HG03280 (cell line): ENCODE measurements around the gene TCERG1L.
"Not testable (repeated sequence)": the region's sequence is repeated elsewhere in the genome, so short reads cannot be mapped to it uniquely, and the experiment has no call there.

Experiments used
- ATAC-seq: cut with Tn5 transposase; IDR thresholded peaks from one replicate; pipeline ENCODE4 v1.9.1; 2021; ENCODE audit warnings: mild to moderate bottlenecking, moderate library complexity; ENCODE audit not compliant: unreplicated experiment

Gene TCERG1L, protein sequence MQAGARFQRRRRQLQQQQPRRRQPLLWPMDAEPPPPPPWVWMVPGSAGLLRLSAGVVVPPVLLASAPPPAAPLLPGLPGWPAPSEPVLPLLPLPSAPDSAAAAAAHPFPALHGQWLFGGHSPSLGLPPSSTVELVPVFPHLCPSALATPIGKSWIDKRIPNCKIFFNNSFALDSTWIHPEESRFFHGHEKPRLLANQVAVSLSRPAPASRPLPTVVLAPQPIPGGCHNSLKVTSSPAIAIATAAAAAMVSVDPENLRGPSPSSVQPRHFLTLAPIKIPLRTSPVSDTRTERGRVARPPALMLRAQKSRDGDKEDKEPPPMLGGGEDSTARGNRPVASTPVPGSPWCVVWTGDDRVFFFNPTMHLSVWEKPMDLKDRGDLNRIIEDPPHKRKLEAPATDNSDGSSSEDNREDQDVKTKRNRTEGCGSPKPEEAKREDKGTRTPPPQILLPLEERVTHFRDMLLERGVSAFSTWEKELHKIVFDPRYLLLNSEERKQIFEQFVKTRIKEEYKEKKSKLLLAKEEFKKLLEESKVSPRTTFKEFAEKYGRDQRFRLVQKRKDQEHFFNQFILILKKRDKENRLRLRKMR

DNA sequence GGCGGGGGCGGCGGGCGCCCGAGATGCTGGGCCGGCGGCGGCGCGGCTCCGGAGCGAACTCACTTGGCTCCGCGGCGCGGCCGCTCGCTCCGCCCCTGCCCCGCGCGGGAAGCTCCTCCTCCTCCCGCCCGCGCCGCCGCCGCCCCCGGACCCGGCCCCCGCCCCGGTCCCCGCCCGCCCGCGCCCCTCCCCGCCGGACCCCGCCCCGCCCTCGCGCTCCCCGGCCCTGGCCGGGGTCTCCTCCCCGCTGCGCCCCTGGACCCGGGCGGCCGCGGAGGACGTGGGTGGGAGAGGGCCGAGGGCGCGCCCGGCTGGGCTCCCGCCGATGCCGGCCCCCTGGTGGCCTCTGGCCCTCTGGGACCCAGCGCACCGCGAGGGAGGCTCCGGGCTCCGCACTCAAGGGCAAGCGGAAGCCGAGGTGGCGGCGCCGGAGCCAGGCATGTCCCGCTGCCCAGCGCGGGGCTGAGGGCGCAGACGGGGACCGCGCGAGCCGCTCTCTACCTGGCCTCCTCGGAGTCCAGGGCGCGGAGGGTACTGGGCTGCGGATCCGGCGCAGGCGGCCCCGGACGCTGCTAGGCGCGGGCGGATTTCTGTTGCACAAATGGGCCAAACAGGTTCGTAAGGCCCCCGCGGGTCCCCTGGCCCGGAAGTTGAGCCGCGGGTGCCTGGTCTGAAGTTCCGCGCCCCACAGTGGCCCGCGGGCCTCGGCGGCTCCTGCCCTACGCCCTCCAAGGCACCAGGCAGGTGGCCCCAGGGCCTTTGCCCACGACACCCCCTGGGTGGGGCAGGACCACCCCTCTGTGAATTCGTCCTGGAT, at the start of gene TCERG1L:
Gene TCERG1L, minus strand, starts transcription at position 61 of the 817 bp plus-strand sequence. CDS start 86 bp downstream, outside the sequence.
- ATAC-seq: no peak

DNA sequence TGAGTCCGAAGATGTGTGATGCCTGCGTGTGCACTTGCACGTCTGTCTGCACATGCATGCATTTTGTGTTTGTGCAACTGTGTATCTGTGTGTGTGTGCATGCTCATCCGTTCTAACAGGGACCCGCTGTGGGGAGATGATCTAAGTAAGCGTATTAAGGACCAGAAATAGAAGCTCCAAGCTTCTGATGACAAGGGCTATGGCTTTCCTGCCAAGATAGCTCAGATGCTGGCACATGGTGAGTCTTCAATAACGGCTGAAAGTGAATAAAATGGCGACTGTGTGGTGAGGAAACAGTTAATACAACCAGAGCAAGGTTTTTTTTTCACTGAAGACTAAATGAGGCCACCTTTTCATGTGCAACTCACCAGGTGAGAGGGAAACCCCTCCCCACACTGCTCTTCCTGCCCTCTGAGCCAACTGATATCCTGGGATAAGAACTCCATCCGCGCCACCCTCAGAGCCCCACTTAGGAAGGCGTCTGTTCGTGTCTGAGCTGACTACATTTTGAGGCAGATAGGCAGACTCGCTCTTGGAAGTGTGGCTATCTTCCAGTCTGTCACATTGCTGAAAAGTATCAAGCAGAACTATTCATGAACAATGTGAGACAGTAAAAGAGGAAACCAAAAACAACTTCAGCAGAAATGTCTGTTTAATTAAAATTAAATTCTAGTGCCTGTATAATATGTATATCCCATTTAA, 47.4 kb upstream of the TCERG1L start:
- no peak for ATAC-seq

DNA sequence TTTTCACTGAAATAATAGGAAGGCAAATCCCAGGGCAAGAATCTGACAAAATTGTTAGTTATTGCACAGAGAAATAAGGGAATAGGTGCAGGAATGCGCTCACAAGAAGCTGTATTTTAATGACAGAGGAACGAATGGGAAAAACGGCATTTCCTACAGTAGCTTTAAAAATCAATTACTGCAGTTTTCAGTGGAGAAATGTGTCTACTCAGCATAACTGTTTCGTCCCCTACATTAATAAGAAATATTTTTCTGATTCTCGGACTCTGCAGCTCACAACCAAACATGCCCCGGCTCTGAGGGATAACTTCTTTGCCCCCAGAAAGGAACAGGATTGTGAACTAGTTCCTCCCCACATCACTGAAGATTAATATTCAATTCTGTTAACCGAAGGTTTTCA, 44.9 kb upstream of the TCERG1L start:
- ATAC-seq: no peak

DNA sequence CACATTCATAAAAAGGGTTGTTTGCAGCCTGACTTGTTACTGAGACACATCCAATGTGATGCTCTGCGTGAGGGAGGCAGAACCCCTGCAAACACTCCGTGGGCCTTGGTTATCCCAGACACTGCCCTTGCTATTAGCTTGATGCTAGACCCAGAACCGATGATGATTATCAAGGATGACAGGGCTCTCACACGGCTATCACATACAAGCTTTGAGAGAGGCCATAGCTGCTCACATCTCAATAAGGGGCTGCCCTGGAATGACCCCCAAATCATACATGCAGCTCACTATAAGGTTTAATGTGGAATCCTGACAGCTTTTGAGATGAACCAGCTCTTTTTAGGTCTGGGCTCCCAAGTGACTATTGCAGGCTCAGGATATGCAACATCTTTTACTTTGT, 44.4 kb upstream of the TCERG1L start:
- ATAC-seq: no peak

DNA sequence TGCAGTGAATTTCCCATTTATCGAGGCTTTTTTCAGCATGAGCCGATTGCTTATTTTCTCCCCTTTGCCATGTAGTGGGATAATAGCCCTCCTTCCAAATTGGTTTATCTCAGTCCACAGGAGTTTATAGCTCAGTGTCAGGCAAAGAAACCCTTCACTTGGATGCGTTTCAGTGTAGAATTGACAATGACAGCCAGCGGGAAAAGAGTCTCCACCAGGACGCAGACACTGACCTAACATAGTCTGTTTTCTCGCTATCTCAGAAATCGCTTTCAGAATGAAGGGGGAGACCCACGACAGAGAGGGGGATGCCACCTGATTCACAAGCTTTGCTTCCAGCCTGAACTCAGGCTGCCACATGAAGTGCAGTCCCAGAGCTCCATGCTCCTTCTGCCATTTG, 43.5 kb upstream of the TCERG1L start:
- ATAC-seq: no peak

DNA sequence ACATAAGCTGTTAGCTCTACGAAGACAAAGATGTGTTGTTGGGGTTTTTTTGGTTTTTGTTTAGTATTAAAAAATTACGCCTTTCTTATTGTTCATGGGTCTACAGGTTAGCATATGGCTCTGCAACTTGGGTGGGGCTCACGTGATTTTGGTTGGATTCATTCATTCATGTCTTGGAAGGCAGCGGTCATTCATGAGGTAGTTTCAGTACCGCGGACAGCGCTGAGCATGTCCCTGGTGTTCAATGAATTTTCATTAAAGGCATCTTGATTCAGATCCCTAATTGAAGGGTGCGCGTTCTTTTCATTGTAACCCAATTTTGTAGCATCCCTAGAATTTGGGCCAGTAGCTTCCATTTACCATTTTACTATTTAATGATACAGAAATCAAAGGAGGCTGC, 42.9 kb upstream of the TCERG1L start:
- ATAC-seq: no peak

DNA sequence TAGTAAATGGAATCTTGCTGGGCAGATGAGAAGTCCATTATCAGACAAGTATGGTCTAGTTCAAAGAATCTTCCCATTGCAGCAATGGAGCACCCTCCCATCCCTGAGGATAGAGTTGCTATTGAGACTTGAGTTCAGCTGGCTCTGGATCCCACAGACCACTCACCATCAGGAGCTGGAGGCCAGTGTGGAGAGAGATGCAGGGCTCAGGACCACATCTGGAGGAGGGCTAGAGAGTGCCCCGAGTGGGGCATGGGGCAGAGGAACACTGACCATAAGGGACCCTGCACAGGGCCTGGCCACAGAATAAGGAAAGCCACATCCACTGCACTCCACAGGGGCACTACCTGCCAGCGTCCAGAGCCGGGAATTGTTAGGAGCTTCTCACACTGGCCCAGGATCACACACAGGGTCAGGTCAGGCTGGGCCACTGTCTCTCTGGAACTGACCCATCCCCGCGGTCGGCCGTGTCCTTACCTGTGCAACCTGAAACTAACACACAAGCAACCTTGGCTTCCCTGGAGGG, 41.3 kb upstream of the TCERG1L start:
- no peak for ATAC-seq

DNA sequence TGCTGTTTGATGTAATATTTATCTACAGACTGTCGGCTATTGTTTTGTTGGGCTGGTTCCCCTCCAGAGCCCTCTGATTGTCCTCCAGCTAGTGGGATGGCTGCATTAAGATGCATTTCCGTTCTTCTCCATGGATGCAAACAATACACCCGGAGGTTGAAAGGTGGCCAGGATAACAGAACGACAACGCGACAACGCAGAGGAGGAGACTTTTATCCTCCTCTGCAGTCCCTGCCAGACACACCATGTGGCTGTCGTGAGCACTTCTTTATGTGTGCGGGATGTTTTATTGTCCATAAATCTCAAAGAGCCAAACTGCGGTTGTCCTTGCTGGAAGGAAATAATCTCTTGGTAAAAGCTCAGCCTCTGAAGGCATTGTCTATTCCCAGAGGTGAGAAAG, 39.1 kb upstream of the TCERG1L start:
- no peak for ATAC-seq

DNA sequence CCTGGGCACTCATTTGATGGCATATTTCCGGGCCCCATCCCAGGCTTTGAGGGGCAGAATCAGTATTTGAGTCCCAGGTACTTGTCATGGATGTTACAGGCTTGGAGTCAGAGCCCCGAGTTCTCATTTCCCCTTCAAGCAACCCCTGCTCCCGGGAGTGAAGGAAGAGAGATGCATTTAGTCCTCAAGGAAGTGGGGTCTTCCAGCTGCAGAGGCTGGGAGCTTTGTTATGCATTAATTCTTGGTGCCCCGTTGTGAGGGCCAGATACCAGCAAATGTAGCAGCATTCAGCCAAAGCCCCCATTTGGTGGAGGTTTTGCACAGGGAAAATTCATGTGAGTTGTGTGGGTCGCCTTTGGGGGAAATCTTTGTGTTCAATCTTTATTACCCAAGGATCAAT, 38.7 kb upstream of the TCERG1L start:
- no peak for ATAC-seq

DNA sequence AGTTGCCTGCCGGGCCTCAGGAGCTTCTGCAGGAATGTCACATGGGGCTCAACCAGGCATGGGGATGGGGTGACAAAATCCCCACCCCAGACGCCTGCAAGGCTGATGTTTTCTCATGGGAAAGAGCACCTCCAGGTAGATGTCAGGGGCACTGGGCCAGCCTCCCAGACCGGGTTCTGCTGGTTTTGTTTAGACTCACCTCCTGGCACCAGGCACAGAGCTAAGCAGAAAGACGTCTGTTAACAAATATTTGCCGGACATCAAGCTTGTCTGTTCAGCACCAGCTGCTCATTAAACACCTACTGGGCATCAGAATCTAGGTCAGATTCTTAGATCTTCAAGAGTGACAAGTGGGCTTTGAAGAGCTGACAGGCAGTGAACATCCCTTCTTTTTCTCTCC, 34.9 kb upstream of the TCERG1L start:
- ATAC-seq: no peak

DNA sequence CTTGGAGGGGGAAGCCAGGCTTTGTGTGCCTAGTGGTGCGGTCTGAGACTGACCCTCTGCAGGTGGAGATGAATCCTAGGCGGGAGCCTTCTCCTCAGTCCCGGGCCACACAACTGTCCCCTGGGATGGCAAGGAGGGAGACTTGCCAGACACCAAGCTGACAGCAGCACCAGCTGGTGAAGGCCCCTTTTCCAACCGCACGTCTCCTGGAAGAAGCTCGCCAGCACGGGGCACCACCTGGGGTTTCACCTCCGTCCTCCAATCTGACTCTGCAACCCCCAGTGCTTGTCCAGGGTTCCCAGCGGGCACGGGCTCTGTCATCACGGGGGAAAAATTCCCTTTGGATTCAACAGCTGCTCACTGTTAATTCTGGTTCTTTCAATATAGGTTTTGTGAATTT, 34.2 kb upstream of the TCERG1L start:
- no peak for ATAC-seq

DNA sequence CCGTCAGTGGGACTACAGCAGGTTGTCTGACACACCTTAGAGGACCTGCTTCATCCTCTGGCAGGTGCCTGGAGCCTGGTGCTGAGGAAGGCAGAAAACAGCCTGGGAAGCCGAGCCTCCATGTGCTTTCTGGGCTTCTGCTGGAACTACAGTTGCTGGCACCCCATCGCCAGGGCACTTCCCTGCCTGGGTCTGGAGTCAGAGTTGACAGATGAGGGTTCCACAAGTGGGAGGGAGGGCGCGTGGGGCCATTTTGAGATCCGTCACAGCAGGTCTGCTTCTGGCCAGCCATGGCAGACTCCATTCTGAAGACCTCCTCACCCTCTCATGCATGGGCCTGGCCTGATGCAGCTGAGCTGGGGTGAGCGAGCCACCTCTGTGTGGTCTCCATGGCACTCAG, 33.2 kb upstream of the TCERG1L start:
- no peak for ATAC-seq

DNA sequence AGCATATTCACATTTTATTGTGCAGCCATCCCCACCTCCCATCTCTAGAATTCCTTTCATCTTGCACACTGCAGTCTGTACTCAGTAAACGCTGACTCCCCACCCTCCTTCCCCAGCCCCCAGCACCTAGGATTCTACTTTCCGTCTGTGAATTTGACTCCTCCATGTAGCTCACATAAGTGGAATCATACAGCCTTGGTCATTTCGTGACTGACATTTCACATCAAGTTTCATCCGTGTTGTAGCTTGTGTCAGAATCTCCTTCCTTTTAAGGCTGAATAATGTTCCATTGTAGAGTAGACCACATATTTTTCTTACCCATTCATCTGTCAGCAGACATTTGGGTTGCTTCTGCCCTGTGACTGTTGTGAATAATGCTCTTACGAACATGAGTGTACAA, 26.2 kb upstream of the TCERG1L start:
- no peak for ATAC-seq

DNA sequence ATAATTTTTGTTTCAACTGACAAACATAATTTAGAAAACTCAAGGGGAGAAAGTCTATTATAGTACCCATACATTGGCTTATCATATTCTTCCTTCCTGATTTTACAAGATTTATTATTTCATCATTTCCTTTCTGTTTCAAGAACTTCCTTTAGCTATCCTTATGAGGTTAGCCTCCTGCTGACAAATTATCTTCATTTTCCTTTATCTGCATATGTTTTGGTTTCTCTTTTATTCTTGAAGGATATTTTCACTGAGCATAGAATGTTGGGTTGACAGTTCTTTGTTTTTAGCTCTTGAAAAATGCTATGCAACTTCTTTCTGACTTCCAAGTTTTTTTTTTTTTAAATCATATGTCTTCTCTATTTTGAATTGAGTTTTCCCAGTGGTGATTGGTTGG, 21.3 kb upstream of the TCERG1L start:
- ATAC-seq: no peak

DNA sequence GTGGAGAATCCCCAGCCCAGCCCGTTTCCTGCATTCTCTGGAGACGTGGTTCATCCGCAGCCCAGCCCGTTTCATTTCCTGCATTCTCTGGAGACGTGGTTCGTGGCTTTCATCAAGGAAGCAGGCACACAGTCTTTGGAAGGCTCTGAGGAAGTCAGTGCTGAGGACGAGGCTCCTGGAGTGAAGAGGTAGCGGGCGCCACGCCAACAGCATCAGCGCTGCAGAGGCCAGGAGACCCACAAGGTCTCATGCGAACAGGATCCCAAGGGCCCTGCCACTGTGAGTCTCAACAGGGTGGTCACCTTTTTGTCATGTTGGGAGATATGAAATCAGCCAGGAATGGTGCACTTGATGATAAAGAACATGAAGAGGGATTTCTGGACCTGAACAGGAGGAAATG, 12.4 kb upstream of the TCERG1L start:
- no peak for ATAC-seq

DNA sequence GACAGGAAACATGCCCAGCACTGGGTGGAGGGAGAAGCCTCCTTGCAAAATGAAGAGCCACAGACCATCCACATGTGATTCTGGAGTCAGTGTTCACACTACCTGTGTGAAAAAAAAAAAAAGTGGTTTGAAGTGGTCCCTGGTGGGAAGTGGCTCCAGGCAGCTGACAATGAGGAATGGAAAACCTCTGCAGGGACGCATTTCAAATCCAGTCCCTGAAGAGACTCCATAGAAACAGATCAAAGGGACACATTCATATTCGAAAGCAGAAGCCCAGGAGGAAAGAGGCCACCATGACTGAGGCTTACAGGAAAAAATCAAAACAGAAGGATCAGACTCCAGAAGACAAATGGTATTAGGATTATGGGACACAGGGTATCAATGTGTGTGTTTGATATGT, 11.5 kb upstream of the TCERG1L start:
- ATAC-seq: no peak

DNA sequence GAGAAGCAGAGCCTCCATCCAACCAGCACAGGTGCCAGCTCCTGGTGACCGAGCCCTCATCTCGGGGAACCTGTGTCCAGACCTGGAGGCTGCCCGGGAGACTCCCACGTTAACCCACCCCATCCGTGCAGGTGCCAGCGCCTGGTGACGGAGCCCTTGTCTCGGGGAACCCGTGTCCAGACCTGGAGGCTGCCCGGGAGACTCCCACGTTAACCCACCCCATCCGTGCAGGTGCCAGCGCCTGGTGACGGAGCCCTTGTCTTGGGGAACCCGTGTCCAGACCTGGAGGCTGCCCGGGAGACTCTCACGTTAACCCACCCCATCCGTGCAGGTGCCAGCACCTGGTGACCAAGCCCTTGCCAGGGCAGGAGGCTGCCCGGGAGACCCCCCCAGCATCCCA, 11.1 kb upstream of the TCERG1L start:
- ATAC-seq: not testable (repeated sequence)

DNA sequence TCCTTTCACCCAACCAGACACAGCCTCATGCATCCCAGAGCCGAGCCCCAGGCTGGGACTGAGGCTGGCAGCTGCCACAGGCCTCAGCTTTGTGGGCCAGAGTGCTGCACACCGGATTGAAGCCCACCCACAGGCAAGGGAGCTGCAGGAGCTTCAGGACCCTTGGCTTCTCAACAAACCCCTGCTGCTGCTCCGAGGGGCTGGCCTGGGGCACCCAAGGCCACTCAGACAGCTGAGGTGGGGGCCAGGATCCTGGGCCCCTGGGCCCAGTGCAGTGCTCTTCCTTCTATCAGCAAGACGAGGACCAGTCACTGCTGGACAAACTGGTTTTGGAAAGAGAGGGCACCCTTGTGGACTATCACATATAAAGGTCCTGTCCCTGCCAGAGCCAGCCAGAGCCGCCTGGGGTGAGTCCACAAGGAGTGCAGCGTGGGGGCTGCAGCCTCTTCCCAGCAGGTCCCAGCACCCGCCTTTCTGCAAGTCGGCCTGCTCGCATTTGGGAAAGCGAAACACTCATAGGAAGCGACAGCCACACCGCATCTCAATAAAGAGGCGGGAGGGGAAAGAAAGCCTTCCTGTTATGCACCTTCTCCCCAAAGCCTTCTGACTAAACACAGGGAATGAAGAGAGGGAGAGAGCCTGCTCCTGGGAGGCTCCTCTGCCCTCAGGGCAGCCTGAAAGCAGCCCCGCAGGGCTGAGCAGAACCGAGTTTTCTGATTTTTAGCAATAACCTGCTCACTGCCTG, 9.5 kb upstream of the TCERG1L start:
- ATAC-seq: no peak

DNA sequence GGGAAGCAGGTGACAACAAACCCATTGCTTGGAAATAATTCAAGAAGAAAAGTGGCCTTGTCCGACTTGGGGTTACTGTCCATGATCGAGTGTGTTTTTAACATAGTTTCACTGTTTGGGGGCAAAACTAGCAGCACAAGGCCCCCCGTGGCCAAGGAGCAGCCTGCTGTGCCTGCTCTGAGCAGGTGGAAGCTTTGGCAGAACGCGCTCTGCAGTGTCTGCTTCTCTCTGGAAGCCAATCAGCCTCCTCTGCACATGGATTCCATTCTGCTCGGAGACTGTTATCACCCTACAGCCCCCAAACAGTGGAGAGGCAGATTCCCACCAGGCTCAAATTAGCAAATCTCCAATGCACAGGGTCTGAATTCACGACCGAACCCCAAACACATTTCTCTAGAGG, 7.3 kb upstream of the TCERG1L start:
- no peak for ATAC-seq

DNA sequence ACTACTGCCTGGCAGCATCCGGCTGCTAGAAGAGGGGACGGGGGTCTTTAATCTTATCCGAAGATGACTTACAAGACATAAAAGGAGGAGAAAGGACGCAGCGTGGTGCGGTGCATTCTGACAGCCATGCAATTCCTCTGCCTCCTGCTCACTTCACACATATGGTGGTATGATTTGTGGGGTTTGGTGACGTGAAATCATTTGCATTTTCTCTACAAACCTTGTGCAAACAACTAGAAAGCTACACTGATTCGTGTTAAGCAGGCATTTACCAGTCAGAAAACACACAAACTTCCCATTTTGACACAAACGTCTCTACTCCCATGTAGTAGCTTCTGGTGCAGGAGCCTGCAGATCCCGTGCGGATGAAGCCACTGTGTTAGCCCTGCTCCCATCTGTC, 6.8 kb upstream of the TCERG1L start:
- ATAC-seq: no peak
